Loucy (cell line): ENCODE data around the gene PTPRN2.

Experiments
- H2AFZ ChIP-seq: fragments of 200-600 bp; sonication (generic); 2 replicates; pipeline ENCODE4 v1.6.0; 2016; ENCODE audit warnings: antibody characterized with exemption, mild to moderate bottlenecking, low read length, moderate library complexity
- H3F3A ChIP-seq: fragments of 200-600 bp; 2 replicates; pipeline ENCODE4 v1.6.0; 2016; ENCODE audit warnings: antibody characterized with exemption, low read depth, mild to moderate bottlenecking
- H3K27me3 ChIP-seq: fragments of 200-600 bp; sonication (generic); 2 replicates; pipeline ENCODE4 v1.6.1; 2014; ENCODE audit warnings: low read length, mild to moderate bottlenecking; ENCODE audit not compliant: insufficient read depth, poor library complexity, severe bottlenecking
- H3K36me3 ChIP-seq: fragments of 200-600 bp; sonication (generic); 2 replicates; pipeline ENCODE4 v1.6.1; 2016; ENCODE audit warnings: low read length; ENCODE audit not compliant: insufficient read depth
- H3K4me1 ChIP-seq: fragments of 200-600 bp; sonication (generic); 2 replicates; pipeline ENCODE4 v1.5.1; 2014; ENCODE audit warnings: low read length, mild to moderate bottlenecking; ENCODE audit not compliant: insufficient read depth, poor library complexity, severe bottlenecking
- H3K4me2 ChIP-seq: fragments of 200-600 bp; sonication (generic); 2 replicates; pipeline ENCODE4 v1.6.0; 2014; ENCODE audit warnings: antibody characterized with exemption, low read length, low read depth, mild to moderate bottlenecking; ENCODE audit not compliant: poor library complexity, severe bottlenecking
- H3K4me3 ChIP-seq: fragments of 200-600 bp; sonication (generic); 2 replicates; pipeline ENCODE4 v1.5.1; 2014; ENCODE audit warnings: low read length, mild to moderate bottlenecking, mixed read lengths; ENCODE audit not compliant: poor library complexity, severe bottlenecking
- H3K79me2 ChIP-seq: fragments of 200-600 bp; sonication (generic); 2 replicates; pipeline ENCODE4 v1.6.1; 2014; ENCODE audit warnings: low read length; ENCODE audit not compliant: insufficient read depth
- H3K9ac ChIP-seq: fragments of 200-600 bp; sonication (generic); 2 replicates; pipeline ENCODE4 v1.6.0; 2014; ENCODE audit warnings: mild to moderate bottlenecking, low read depth, low read length, moderate library complexity; ENCODE audit not compliant: poor library complexity, severe bottlenecking
- H3K9me2 ChIP-seq: fragments of 200-600 bp; sonication (generic); replicated peaks from 2 replicates; pipeline ENCODE4 v1.6.1; 2016; ENCODE audit warnings: low read depth, low read length, mixed read lengths
- H3K9me3 ChIP-seq: fragments of 200-600 bp; sonication (generic); 2 replicates; pipeline ENCODE4 v1.6.1; 2014; ENCODE audit warnings: mild to moderate bottlenecking, antibody characterized with exemption, low read length, low read depth; ENCODE audit not compliant: insufficient read depth
- H4K20me1 ChIP-seq: fragments of 200-600 bp; sonication (generic); 2 replicates; pipeline ENCODE4 v1.6.0; 2014; ENCODE audit warnings: antibody characterized with exemption, low read length, mild to moderate bottlenecking; ENCODE audit not compliant: insufficient read depth, poor library complexity, severe bottlenecking
- CTCF ChIP-seq: fragments of 200-600 bp; sonication (generic); conservative IDR thresholded peaks from 2 replicates; pipeline ENCODE4 v1.5.1; 2014; ENCODE audit warnings: mild to moderate bottlenecking, antibody characterized with exemption, low read length
- EZH2phosphoT487 ChIP-seq: fragments of 200-600 bp; IDR thresholded peaks from 2 replicates; pipeline ENCODE4 v1.6.1; 2018; ENCODE audit warnings: antibody characterized with exemption, mild to moderate bottlenecking, moderate library complexity, borderline replicate concordance

PTPRN2 gene

DNA sequence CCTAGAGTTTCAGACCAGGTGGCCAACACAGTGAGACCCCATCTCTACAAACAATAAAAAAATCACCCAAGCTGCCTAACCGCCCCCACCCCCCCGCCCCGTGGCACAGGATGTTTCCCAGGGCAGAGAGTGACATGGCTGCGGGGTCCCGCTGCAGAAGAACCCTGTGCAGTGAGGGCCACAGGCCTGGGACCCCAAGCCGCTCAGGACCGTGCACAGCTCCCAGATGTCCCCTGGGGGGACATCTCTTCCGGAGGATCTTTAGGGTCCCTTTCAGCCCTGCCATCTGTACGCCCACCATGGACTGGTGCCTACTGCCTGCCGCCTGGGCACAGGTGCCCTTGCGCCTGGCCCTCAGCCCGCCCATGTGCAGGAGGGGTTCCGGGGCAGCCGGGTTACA lies 877.2 kb downstream of the PTPRN2 start:
- Histone ChIP-seq H3K4me3 (no peak overlapping the region), H3F3A (no peaks in the 10 kb centered on the region), H3K27me3 (no peaks in the 10 kb centered on the region), H3K9me3 (peaks cover under 1% of the 10 kb centered on the region; the same call in 1 of the 2 replicates), H3K9ac (no peak overlapping the region), H3K36me3 (no peaks in the 10 kb centered on the region), H3K79me2 (no peaks in the 10 kb centered on the region), H3K9me2 (no peaks in the 10 kb centered on the region), H4K20me1 (no peaks in the 10 kb centered on the region), H3K4me2 (no peak overlapping the region), H2AFZ (no peak overlapping the region), H3K4me1 (no peaks in the 10 kb centered on the region)
- no peak for TF ChIP-seq CTCF
- no peak for TF ChIP-seq EZH2phosphoT487

- Histone ChIP-seq H3K79me2 (no peaks in the 10 kb centered on the region), H3K4me1 (no peaks in the 10 kb centered on the region), H3K27me3 (no peaks in the 10 kb centered on the region)
Observed at GRCh38 chr7:157709531-157710251, 877.9 kb downstream of the PTPRN2 start.

GRCh38 chr7:157708919-157709295 lies 878.7 kb downstream of the PTPRN2 start:
- H3F3A ChIP-seq: no peaks in the 10 kb centered on the region
- no peak overlapping the region for H3K4me2 ChIP-seq
- H3K79me2 ChIP-seq: no peaks in the 10 kb centered on the region
- no peaks in the 10 kb centered on the region; the same call in 1 of the 2 replicates for H3K9me3 ChIP-seq
- H4K20me1 ChIP-seq: no peaks in the 10 kb centered on the region
- TF ChIP-seq EZH2phosphoT487 (no peak), CTCF (no peak)
- no peak overlapping the region for H3K9ac ChIP-seq
- no peaks in the 10 kb centered on the region for H3K4me1 ChIP-seq
- no peaks in the 10 kb centered on the region for H3K9me2 ChIP-seq
- no peak overlapping the region for H3K4me3 ChIP-seq
- no peak overlapping the region for H2AFZ ChIP-seq
- H3K27me3 ChIP-seq: no peaks in the 10 kb centered on the region
- H3K36me3 ChIP-seq: no peaks in the 10 kb centered on the region

More at GRCh38 chr7:157709531-157710251, 877.9 kb downstream of the PTPRN2 start:
- no peak overlapping the region for H3K4me2 ChIP-seq
- no peak overlapping the region for H3K4me3 ChIP-seq
- H3F3A ChIP-seq: no peaks in the 10 kb centered on the region
- no peaks in the 10 kb centered on the region for H3K36me3 ChIP-seq
- H4K20me1 ChIP-seq: no peaks in the 10 kb centered on the region
- H2AFZ ChIP-seq: no peak overlapping the region
- H3K9me2 ChIP-seq: no peaks in the 10 kb centered on the region
- H3K9ac ChIP-seq: no peak overlapping the region
- H3K9me3 ChIP-seq: no peaks in the 10 kb centered on the region; the same call in 1 of the 2 replicates
- TF ChIP-seq EZH2phosphoT487 (no peak), CTCF (no peak)
